Renal cortical epithelial cell (primary cell): Measurements from ENCODE around the gene SCGN. TPM values are rescaled to one million over a fixed set of nuclear protein-coding genes. Genes with fewer than 3 reads are reported as not detected.

ENCODE experiments used
- DNase-seq: peaks from one replicate; pipeline ENCODE4 v3.0.0-alpha.2; 2011; ENCODE audit warnings: low read depth
- total RNA-seq: library from RNA; depleted of rRNA; stranded (reverse); fragments of >200 nt; gene quantifications from 2 replicates; pipeline ENCODE4 v1.2.3, GENCODE V29; 2014

The SCGN gene
- total RNA-seq, 1 donor from 2014 or later: 0.20 TPM

GRCh38 chr6:25686856-25687255 lies 34.8 kb downstream of the SCGN start:
- DNase-seq: no peak

GRCh38 chr6:25689966-25690365 lies 38.0 kb downstream of the SCGN start:
- DNase-seq: no peak

GRCh38 chr6:25691894-25692293 lies 39.9 kb downstream of the SCGN start:
- no peak for DNase-seq

GRCh38 chr6:25692472-25692871 lies 40.5 kb downstream of the SCGN start:
- peak; percentile 81 for DNase-seq

- no peak for DNase-seq
Measured at GRCh38 chr6:25694366-25694765, 42.4 kb downstream of the SCGN start.

GRCh38 chr6:25695671-25696070 lies 43.7 kb downstream of the SCGN start:
- no peak for DNase-seq

- DNase-seq: no peak
Measured at GRCh38 chr6:25697537-25698340, 45.7 kb downstream of the SCGN start.

- no peak for DNase-seq
Measured at GRCh38 chr6:25698631-25699030, 46.6 kb downstream of the SCGN start.

GRCh38 chr6:25699649-25700048 lies 47.6 kb downstream of the SCGN start:
- DNase-seq: no peak

- DNase-seq: no peak
Measured at GRCh38 chr6:25700761-25701160, 48.7 kb downstream of the SCGN start.

- DNase-seq: no peak
Measured at GRCh38 chr6:25701807-25702206, 49.8 kb downstream of the SCGN start.

- no peak for DNase-seq
Measured at GRCh38 chr6:25703005-25703404, 51.0 kb downstream of the SCGN start.

GRCh38 chr6:25704001-25704400 lies 52.0 kb downstream of the SCGN start:
- DNase-seq: no peak

- peak; percentile 60 for DNase-seq
Measured at GRCh38 chr6:25706314-25707014, 54.4 kb downstream of the SCGN start.

GRCh38 chr6:25709761-25710160 lies 57.7 kb downstream of the SCGN start:
- DNase-seq: no peak

- DNase-seq: no peak
Measured at GRCh38 chr6:25710287-25710686, 58.3 kb downstream of the SCGN start.

- DNase-seq: peak; percentile 19
Measured at GRCh38 chr6:25713824-25714223, 61.8 kb downstream of the SCGN start.

- DNase-seq: no peak
Measured at GRCh38 chr6:25714765-25715164, 62.8 kb downstream of the SCGN start.

GRCh38 chr6:25715794-25716193 lies 63.8 kb downstream of the SCGN start:
- DNase-seq: peak; percentile 77

GRCh38 chr6:25717866-25718740 lies 66.1 kb downstream of the SCGN start:
- DNase-seq: peak; percentile 51

GRCh38 chr6:25726122-25726911 lies 74.3 kb downstream of the SCGN start:
- no peak for DNase-seq
